ENCODE results near the gene MVB12A.

- TF ChIP-seq EZH2 (IDR thresholded peaks at IDR 0.05; ENCODE audit: insufficient read depth, poor library complexity, severe bottlenecking), result no peak
- no peak for TF ChIP-seq EZH2phosphoT487 (IDR thresholded peaks at IDR 0.05; ENCODE audit: insufficient read depth, low read depth)
Observed at GRCh38 chr19:17394891-17395415, 24.9 kb upstream of the MVB12A start.

Measured in GM23248 (cell line).